Measurements from ENCODE around the gene ATP9B. TPM values are rescaled to one million over a fixed set of nuclear protein-coding genes. Genes with fewer than 3 reads are reported as not detected.

Gene ATP9B
- total and polyA plus RNA-seq, 4 donors = 7.1 to 31.4 (median 15.5) TPM

DNA sequence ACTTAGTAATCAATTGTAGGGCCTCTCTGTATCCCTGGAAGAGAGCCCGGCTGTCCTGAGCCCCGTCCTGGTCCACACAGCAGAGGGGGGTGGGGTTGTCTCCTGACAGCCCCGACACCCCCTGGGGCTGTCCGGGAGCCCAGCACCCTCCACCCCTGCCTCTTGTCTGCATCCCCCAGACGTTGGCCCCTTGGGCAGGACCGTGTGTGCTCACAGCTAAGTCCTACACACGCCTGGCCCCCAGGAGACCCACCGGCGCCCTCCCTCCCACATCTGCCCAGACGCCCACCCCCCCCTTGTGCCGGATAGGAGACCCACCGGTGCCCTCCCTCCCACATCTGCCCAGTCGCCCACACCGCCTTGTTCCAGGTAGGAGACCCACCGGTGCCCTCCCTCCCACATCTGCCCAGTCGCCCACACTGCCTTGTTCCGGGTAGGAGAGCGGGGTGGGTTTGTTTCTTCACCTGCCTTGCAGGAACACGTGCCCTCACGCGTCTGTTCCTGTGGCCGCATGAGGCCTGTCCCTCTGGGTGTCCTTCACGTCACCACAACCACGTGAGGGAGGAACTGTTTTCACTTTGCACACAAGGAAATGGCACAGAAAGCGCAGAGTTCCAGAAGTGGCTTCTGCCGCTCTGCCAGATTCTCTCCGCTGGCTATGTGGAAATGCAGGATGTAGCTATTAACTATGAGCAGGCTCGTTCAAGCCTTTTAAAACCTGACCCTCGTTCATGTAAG, 265.5 kb downstream of the ATP9B start:
- H3K27me3 ChIP-seq (ENCODE audit: control insufficient read depth in 4 of 4, insufficient read depth in 4 of 4, low read length in 3 of 4) = no peaks in the 10 kb centered on the region
- DNase-seq (ENCODE audit: low spot score) = no peak
- WGBS = 95% methylated on average over 29 of the region's 29 CpGs
- TF ChIP-seq GABPA (IDR thresholded peaks at IDR 0.05 in 1 of 2, conservative IDR thresholded peaks at IDR 0.05 in 1 of 2) (no peak), HNF4A (conservative IDR thresholded peaks at IDR 0.05) (no peak), TAF1 (conservative IDR thresholded peaks at IDR 0.05) (no peak), JUND (IDR thresholded peaks at IDR 0.05) (no peak), FOXA1 (IDR thresholded peaks at IDR 0.05) (no peak), HNF4G (IDR thresholded peaks at IDR 0.05) (no peak), YY1 (IDR thresholded peaks at IDR 0.05) (no peak), RAD21 (IDR thresholded peaks at IDR 0.05) (no peak), NR2F2 (IDR thresholded peaks at IDR 0.05) (no peak)
- TF ChIP-seq, protein P1, sequence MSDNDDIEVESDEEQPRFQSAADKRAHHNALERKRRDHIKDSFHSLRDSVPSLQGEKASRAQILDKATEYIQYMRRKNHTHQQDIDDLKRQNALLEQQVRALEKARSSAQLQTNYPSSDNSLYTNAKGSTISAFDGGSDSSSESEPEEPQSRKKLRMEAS (IDR thresholded peaks at IDR 0.05) = no peak
- TF ChIP-seq, protein P2, sequence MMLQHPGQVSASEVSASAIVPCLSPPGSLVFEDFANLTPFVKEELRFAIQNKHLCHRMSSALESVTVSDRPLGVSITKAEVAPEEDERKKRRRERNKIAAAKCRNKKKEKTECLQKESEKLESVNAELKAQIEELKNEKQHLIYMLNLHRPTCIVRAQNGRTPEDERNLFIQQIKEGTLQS (IDR thresholded peaks at IDR 0.05) = no peak
- TF ChIP-seq, protein P3, sequence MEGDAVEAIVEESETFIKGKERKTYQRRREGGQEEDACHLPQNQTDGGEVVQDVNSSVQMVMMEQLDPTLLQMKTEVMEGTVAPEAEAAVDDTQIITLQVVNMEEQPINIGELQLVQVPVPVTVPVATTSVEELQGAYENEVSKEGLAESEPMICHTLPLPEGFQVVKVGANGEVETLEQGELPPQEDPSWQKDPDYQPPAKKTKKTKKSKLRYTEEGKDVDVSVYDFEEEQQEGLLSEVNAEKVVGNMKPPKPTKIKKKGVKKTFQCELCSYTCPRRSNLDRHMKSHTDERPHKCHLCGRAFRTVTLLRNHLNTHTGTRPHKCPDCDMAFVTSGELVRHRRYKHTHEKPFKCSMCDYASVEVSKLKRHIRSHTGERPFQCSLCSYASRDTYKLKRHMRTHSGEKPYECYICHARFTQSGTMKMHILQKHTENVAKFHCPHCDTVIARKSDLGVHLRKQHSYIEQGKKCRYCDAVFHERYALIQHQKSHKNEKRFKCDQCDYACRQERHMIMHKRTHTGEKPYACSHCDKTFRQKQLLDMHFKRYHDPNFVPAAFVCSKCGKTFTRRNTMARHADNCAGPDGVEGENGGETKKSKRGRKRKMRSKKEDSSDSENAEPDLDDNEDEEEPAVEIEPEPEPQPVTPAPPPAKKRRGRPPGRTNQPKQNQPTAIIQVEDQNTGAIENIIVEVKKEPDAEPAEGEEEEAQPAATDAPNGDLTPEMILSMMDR (IDR thresholded peaks at IDR 0.05; ENCODE audit: low read depth, low read length, missing input control) = no peak
- TF ChIP-seq, protein P4, sequence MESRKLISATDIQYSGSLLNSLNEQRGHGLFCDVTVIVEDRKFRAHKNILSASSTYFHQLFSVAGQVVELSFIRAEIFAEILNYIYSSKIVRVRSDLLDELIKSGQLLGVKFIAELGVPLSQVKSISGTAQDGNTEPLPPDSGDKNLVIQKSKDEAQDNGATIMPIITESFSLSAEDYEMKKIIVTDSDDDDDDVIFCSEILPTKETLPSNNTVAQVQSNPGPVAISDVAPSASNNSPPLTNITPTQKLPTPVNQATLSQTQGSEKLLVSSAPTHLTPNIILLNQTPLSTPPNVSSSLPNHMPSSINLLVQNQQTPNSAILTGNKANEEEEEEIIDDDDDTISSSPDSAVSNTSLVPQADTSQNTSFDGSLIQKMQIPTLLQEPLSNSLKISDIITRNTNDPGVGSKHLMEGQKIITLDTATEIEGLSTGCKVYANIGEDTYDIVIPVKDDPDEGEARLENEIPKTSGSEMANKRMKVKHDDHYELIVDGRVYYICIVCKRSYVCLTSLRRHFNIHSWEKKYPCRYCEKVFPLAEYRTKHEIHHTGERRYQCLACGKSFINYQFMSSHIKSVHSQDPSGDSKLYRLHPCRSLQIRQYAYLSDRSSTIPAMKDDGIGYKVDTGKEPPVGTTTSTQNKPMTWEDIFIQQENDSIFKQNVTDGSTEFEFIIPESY (IDR thresholded peaks at IDR 0.05) = no peak
- peaks cover 3 to 46% (median 21%) of the 10 kb centered on the region in 4 donors for H3K36me3 ChIP-seq (ENCODE audit: control insufficient read depth in 4 of 4, insufficient read depth in 3 of 4, low read depth in 1 of 4, low read length in 3 of 4)
- no peak overlapping the region for H3K9ac ChIP-seq (ENCODE audit: low read depth in 1 of 2, low read length in 2 of 2)
- no peak overlapping the region for H3K27ac ChIP-seq (ENCODE audit: low read depth in 1 of 2, low read length in 2 of 2)
- no peaks in the 10 kb centered on the region for H3K4me1 ChIP-seq (ENCODE audit: control insufficient read depth in 4 of 4, insufficient read depth in 4 of 4, low read length in 3 of 4)
- H3K4me3 ChIP-seq (ENCODE audit: low read depth in 1 of 3, low read length in 3 of 3) = no peak overlapping the region
- no peaks in the 10 kb centered on the region for H3K9me3 ChIP-seq (ENCODE audit: control insufficient read depth in 4 of 4, low read length in 3 of 4)

DNA sequence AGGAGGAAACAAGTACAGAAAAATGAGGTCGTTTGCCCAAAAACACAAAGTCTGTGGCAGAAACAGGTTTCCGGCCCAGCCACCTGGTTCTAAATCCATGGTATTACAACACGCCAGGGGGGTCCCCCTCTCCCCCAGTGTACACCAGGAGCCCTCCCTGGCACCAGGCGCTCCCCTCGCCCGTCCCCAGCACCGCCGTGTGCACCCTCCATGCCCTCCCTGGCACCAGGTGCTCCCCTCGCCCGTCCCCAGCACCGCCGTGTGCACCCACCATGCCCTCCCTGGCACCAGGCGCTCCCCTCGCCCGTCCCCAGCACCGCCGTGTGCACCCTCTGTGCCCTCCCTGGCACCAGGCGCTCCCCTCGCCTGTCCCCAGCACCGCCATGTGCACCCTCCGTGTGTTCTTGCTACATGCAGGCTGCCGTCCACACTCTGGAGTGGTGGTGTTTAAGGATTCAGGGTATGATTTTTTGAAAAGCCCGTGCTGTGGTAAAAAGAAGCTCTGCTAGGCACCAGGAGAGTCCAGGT, 266.7 kb downstream of the ATP9B start:
- TF ChIP-seq, protein P3 (IDR thresholded peaks at IDR 0.05; ENCODE audit: low read depth, low read length, missing input control) = no peak
- no peak for TF ChIP-seq HNF4G (IDR thresholded peaks at IDR 0.05)
- TF ChIP-seq, protein P1 (IDR thresholded peaks at IDR 0.05) = no peak
- TF ChIP-seq, protein P5, sequence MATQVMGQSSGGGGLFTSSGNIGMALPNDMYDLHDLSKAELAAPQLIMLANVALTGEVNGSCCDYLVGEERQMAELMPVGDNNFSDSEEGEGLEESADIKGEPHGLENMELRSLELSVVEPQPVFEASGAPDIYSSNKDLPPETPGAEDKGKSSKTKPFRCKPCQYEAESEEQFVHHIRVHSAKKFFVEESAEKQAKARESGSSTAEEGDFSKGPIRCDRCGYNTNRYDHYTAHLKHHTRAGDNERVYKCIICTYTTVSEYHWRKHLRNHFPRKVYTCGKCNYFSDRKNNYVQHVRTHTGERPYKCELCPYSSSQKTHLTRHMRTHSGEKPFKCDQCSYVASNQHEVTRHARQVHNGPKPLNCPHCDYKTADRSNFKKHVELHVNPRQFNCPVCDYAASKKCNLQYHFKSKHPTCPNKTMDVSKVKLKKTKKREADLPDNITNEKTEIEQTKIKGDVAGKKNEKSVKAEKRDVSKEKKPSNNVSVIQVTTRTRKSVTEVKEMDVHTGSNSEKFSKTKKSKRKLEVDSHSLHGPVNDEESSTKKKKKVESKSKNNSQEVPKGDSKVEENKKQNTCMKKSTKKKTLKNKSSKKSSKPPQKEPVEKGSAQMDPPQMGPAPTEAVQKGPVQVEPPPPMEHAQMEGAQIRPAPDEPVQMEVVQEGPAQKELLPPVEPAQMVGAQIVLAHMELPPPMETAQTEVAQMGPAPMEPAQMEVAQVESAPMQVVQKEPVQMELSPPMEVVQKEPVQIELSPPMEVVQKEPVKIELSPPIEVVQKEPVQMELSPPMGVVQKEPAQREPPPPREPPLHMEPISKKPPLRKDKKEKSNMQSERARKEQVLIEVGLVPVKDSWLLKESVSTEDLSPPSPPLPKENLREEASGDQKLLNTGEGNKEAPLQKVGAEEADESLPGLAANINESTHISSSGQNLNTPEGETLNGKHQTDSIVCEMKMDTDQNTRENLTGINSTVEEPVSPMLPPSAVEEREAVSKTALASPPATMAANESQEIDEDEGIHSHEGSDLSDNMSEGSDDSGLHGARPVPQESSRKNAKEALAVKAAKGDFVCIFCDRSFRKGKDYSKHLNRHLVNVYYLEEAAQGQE (IDR thresholded peaks at IDR 0.05) = no peak
- TF ChIP-seq, protein P4 (IDR thresholded peaks at IDR 0.05) = no peak
- TF ChIP-seq FOXA1 (IDR thresholded peaks at IDR 0.05) = no peak
- TF ChIP-seq NR2F2 (IDR thresholded peaks at IDR 0.05) = no peak
- Histone ChIP-seq H3K27me3 (ENCODE audit: control insufficient read depth in 4 of 4, insufficient read depth in 4 of 4, low read length in 3 of 4) (no peaks in the 10 kb centered on the region), H3K9ac (ENCODE audit: low read depth in 1 of 2, low read length in 2 of 2) (no peak overlapping the region), H3K36me3 (ENCODE audit: control insufficient read depth in 4 of 4, insufficient read depth in 3 of 4, low read depth in 1 of 4, low read length in 3 of 4) (peaks cover 1 to 44% (median 18%) of the 10 kb centered on the region in 4 donors), H3K27ac (ENCODE audit: low read depth in 1 of 2, low read length in 2 of 2) (no peak overlapping the region), H3K4me1 (ENCODE audit: control insufficient read depth in 4 of 4, insufficient read depth in 4 of 4, low read length in 3 of 4) (no peaks in the 10 kb centered on the region), H3K9me3 (ENCODE audit: control insufficient read depth in 4 of 4, low read length in 3 of 4) (no peaks in the 10 kb centered on the region), H3K4me3 (ENCODE audit: low read depth in 1 of 3, low read length in 3 of 3) (no peak overlapping the region)
- no peak for DNase-seq (ENCODE audit: low spot score)
- 98% methylated on average over 23 of the region's 23 CpGs for WGBS

All from liver (tissue), 9 donors.